ENCODE results near the gene ADGRA1.

- TF ChIP-seq CTCF (IDR thresholded peaks at IDR 0.05; ENCODE audit: low read depth, low read length) = no peak
- no peak for TF ChIP-seq EZH2phosphoT487 (IDR thresholded peaks at IDR 0.05; ENCODE audit: low read depth)
These were observed 46.6 kb upstream of the ADGRA1 start for GRCh38 chr10:133041101-133041500.
